Heart right ventricle (tissue), 16 donors: ENCODE results near the gene HDAC11. TPM values are rescaled to one million over a fixed set of nuclear protein-coding genes. Genes with fewer than 3 reads are reported as not detected.

Source experiments
- ATAC-seq, 8 donors: fragments of 200-7000 bp; cut with Tn5 transposase; one replicate each; pipeline ENCODE4 v1.9.1; 2020; ENCODE audit warnings: mild to moderate bottlenecking in 8 of 8, moderate library complexity in 8 of 8, moderate number of reproducible peaks in 1 of 8
- DNase-seq, 2 donors: peaks; one replicate each; pipeline ENCODE4 v3.0.0-alpha.2; 2020
- H3K27ac ChIP-seq, 10 donors: fragments of 200-600 bp; sonication (generic) in 2 of 10; one replicate each; pipeline versions ENCODE4 v1.5.0 to v1.8.0; 2020 to 2022; ENCODE audit warnings: mild to moderate bottlenecking in 3 of 10
- H3K27me3 ChIP-seq, 7 donors: fragments of 200-600 bp; one replicate each; pipeline ENCODE4 v1.8.0; 2021 to 2022; ENCODE audit warnings: mild to moderate bottlenecking in 2 of 7
- H3K36me3 ChIP-seq, 9 donors: fragments of 200-600 bp; sonication (generic) in 1 of 9; one replicate each; pipeline versions ENCODE4 v1.5.0 to v1.8.0; 2020 to 2022; ENCODE audit warnings: mild to moderate bottlenecking in 2 of 9
- H3K4me1 ChIP-seq, 9 donors: fragments of 200-600 bp; sonication (generic) in 1 of 9; one replicate each; pipeline versions ENCODE4 v1.5.0 to v1.8.0; 2020 to 2022; ENCODE audit warnings: mild to moderate bottlenecking in 4 of 9
- H3K4me3 ChIP-seq, 10 donors: fragments of 200-600 bp; sonication (generic) in 2 of 10; one replicate each; pipeline versions ENCODE4 v1.5.0 to v1.8.0; 2020 to 2022; ENCODE audit warnings: mild to moderate bottlenecking in 7 of 10, moderate library complexity in 2 of 10
- H3K9me3 ChIP-seq, 11 donors: fragments of 200-600 bp in 10 of 11; sonication (generic) in 2 of 11; one replicate each; pipeline versions ENCODE4 v1.5.0 to v1.8.0; 2013 to 2022; ENCODE audit warnings: mild to moderate bottlenecking in 2 of 11, control low read depth in 1 of 11, moderate library complexity in 1 of 11
- CTCF ChIP-seq, 9 donors: fragments of 200-600 bp; sonication (generic) in 2 of 9; IDR thresholded peaks; one replicate each; pipeline versions ENCODE4 v1.5.0 to v1.8.0; 2021 to 2022; ENCODE audit warnings: antibody characterized with exemption in 9 of 9, mild to moderate bottlenecking in 5 of 9, moderate library complexity in 1 of 9
- WGBS, 2 donors: extraction: QIAGEN DNeasy Blood & Tissue Kit; methylation state at CpG; one replicate each; pipeline ENCODE4 v1.1.7; 2013; ENCODE audit warnings: inconsistent platforms in 1 of 2; 5-methylcytosine and 5-hydroxymethylcytosine counted together
- intact Hi-C, 10 donors: fragments of 100-400 bp; cut with DNase I; formaldehyde crosslinking; loops; one replicate each; pipeline versions ENCODE4 v1.11.1 to v1.14.2; 2022
- polyA plus RNA-seq, 2 donors: library from polyadenylated mRNA; stranded (reverse); fragments of 200-250 nt; gene quantifications; one replicate each; pipeline ENCODE4 v1.2.3, GENCODE V29; 2013
- total RNA-seq, 10 donors: library from RNA; stranded (reverse); fragmentation: NEBNext Ultra II Directional in 3 of 10; extraction: Animal tissue kit (Norgen Biotek cat#: 25700) in 3 of 10; gene quantifications; one replicate each; pipeline versions ENCODE4 v1.2.1 to v1.2.4, GENCODE V29; 2021 to 2023
- donor health status: Arrhythmogenic right ventricular cardiomyopathy.
- donor health status: ischemic (EF 13 %, LVEDD 7.1; RV severe dilation, severe dysfunction).
- donor health status: healthy with polysubstance abuse.
- donor health status: DM: no; HTN: yes; CAD: no.
- donor health status: DM: no; HTN: no; CAD: no.
- donor health status: ischemic (EF 25% LVEDD 6.9; RV normal size, moderate dysfunction).
- donor health status: ischemic (EF 25% LVEDD 5.7; RV mildly dilated, moderate dysfunction).
- donor health status: healthy.
- donor health status: DM: yes; HTN: yes; CAD: no.
- donor health status: Ischemic cardiomyopathy.
- donor health status: ischemic (EF 35%, LVEDD 5.7; RV mildly dilated, moderate dysfunction).
- donor health status: nonischemic (EF 11% LVEDD 7.7; RV severe dilation, severe dysfunction).
- donor health status: DM: yes; HTN: yes; CAD: no.
- donor health status: PGD.
- donor health status: ischemic (EF 29% LVEDD 5.4; RV normal size, mild dysfunction).
- donor health status: nonischemic (EF 23%, LVEDD 6.1; RV moderate dilation, normal function).

The HDAC11 gene
- total and polyA plus RNA-seq, 12 donors: 15.9 to 46.0 (median 33.3) TPM

GRCh38 chr3:13553686-13554085, 73.6 kb downstream of the HDAC11 start:
- Histone ChIP-seq H3K27ac (peak overlapping the region in 8 of 10 donors; percentile 20 to 65 (median 44)), H3K27me3 (peaks cover 0 to 20% (median 4%) of the 10 kb centered on the region in 7 donors), H3K4me3 (peak overlapping the region in 2 of 10 donors; percentile 11 to 53), H3K4me1 (peaks cover 0 to 73% (median 16%) of the 10 kb centered on the region in 9 donors), H3K36me3 (no peaks in the 10 kb centered on the region), H3K9me3 (no peaks in the 10 kb centered on the region)
- WGBS, 2 donors: 60 to 65% methylated on average over 12 of the region's 12 CpGs
- intact Hi-C loops: no loop called here
- TF ChIP-seq CTCF (IDR thresholded peaks at IDR 0.05): no peak
- ATAC-seq (peak in 3 of 8 donors; percentile 17 to 42 (median 38)), DNase-seq (no peak)

GRCh38 chr3:13555753-13556152, 75.6 kb downstream of the HDAC11 start:
- 66 to 72% methylated on average over 11 of the region's 11 CpGs for WGBS, 2 donors
- peak overlapping the region in 6 of 10 donors; percentile 16 to 67 (median 42) for H3K27ac ChIP-seq
- TF ChIP-seq CTCF (IDR thresholded peaks at IDR 0.05): no peak
- ATAC-seq: no peak
- H3K4me1 ChIP-seq: peaks cover 2 to 82% (median 16%) of the 10 kb centered on the region in 9 donors
- H3K4me3 ChIP-seq: no peak overlapping the region
- DNase-seq: no peak
- H3K9me3 ChIP-seq: no peaks in the 10 kb centered on the region
- peaks cover 0 to 18% (median 0%) of the 10 kb centered on the region in 7 donors for H3K27me3 ChIP-seq
- intact Hi-C loops: no loop called here
- H3K36me3 ChIP-seq: no peaks in the 10 kb centered on the region

Other genes with a start within 250 kb of the HDAC11 start
- gene NUP210, start 60.0 kb upstream of the HDAC11 start, total RNA-seq: 1 to 10 TPM; 1.6 to 7.2 (median 2.5) TPM
- gene NUP210, start 60.0 kb upstream of the HDAC11 start, polyA plus RNA-seq: 1 to 10 TPM in 1 of 2 donors, under 1 TPM in 1; 0.84 to 3.4 TPM
- 10 to 100 TPM; 35.4 to 78.9 (median 47.0) TPM for gene FBLN2, start 68.8 kb downstream of the HDAC11 start, total RNA-seq
- 10 to 100 TPM; 20.7 to 55.9 TPM for gene FBLN2, start 68.8 kb downstream of the HDAC11 start, polyA plus RNA-seq